Stomach (tissue), 4 donors: ENCODE measurements around the gene SLC2A8.

Source experiments
- EP300 ChIP-seq: sonication (generic); formaldehyde crosslinking; IDR thresholded peaks from one replicate; pipeline ENCODE4 v1.6.1; 2017; ENCODE audit warnings: antibody characterized with exemption
- POLR2A ChIP-seq, 4 donors: fragments of 450-650 bp; IDR thresholded peaks; one replicate each; pipeline ENCODE4 v1.6.1; 2016; ENCODE audit warnings: antibody characterized with exemption in 4 of 4, control low read depth in 2 of 4, mild to moderate bottlenecking in 1 of 4, moderate library complexity in 1 of 4
- POLR2AphosphoS5 ChIP-seq, 3 donors: sonication (generic); formaldehyde crosslinking; IDR thresholded peaks; one replicate each; pipeline ENCODE4 v1.6.1; 2016; ENCODE audit warnings: antibody characterized with exemption in 3 of 3
- TF ChIP-seq, protein P1 (sequence below), 7 experiments: fragments of 450-650 bp in 4 of 7; fragments of 200-600 bp in 3 of 7; sonication (generic) in 3 of 7; IDR thresholded peaks; one replicate each; pipeline ENCODE4 v1.5.1; 2016 to 2019; ENCODE audit warnings: antibody characterized with exemption in 7 of 7, control low read depth in 2 of 7, mild to moderate bottlenecking in 1 of 7

DNA sequence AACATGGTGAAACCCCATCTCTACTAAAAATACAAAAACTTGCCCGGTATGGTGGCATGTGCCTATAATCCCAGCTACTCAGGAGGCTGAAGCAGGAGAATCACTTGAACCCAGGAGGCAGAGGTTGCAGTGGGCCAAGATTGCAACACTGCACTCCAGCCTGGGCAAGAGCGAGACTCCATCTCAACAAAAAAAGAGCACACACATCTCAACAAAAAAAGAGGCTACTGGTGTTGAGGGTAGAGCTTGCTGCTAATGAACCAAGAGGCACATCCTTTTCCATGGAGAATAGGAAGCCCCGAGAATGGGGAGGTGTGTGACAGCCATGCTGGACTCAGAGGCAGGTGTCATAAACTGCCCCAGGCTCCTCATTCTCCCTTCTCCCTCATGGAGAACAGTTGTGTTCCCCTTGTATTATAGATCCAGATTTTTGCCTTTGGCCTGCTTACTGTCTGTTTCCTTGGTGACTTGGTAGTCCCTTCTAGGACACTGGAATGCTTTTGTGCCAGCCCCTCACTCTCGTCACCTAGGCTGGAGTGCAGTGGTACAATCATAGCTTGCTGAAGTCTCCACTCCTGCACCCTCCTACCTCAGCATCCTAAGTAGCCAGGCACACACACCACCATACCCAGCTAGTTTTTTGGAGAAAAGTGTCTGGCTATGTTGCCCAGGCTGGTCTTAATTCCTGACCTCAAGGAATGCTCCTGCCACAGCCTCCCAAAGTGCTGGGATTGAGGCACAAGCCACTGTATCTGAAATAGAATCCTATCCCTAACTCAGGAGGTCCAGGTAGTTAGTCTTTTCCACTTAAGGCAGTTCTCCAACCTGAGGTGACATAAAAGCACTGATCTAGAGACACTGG, 49.1 kb downstream of the SLC2A8 start:
- TF ChIP-seq POLR2A (IDR thresholded peaks at IDR 0.05) (no peak), POLR2AphosphoS5 (IDR thresholded peaks at IDR 0.05) (no peak), EP300 (no peak)
- TF ChIP-seq, protein P1, sequence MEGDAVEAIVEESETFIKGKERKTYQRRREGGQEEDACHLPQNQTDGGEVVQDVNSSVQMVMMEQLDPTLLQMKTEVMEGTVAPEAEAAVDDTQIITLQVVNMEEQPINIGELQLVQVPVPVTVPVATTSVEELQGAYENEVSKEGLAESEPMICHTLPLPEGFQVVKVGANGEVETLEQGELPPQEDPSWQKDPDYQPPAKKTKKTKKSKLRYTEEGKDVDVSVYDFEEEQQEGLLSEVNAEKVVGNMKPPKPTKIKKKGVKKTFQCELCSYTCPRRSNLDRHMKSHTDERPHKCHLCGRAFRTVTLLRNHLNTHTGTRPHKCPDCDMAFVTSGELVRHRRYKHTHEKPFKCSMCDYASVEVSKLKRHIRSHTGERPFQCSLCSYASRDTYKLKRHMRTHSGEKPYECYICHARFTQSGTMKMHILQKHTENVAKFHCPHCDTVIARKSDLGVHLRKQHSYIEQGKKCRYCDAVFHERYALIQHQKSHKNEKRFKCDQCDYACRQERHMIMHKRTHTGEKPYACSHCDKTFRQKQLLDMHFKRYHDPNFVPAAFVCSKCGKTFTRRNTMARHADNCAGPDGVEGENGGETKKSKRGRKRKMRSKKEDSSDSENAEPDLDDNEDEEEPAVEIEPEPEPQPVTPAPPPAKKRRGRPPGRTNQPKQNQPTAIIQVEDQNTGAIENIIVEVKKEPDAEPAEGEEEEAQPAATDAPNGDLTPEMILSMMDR (IDR thresholded peaks at IDR 0.05) = no peak
